Measurements from ENCODE around the gene BDNF.

Gene BDNF

DNA sequence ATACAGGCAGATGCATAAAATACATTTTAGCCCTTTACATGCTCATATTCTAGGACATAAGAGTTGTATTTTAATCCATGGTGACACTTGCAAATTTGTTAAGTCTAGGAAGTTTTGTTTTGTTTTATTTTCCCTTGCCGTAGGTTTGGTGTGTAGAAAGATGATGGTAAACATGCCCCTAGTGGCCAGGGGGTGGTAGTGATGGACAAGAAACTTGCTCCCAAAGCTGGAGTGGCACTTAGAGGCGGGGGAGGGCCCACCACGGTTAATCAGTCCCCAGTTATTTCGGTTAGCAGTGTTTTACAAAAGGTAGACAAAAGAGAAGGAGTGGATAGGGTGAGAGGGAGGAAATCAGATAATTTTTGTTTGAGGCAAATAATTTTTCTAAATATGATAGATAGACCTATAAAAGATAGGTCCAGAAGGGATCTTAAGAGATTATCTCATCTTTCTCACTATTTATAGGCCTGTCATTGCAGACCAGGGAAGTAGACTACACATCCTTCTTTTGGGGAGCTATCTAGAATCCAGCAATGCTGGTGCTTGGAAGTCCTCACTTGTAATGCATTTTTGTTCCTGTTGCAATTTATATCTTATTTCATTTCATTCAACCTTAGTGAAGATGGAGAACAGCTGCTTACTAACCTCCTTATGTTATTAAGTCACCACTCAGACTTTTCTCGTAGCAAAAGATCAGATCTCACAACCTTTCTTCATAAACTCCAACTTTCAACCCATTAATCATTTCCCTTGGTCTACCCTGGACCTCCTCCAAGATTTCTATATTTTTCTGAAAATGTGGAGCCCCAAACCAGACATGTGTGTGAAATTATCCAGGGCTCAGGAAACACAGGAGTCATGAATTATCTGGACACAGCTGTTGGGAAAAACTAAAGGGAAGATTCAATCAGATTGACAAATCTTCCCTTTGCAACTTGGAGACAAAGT, 5.9 kb upstream of the BDNF start:
- no peak overlapping the region for H3K27ac ChIP-seq
- no peak for TF ChIP-seq ZFX (IDR thresholded peaks at IDR 0.05)
- peak; percentile 90 for TF ChIP-seq CTCF (conservative IDR thresholded peaks at IDR 0.05)

GRCh38 chr11:27703481-27703880, 3.2 kb upstream of the BDNF start:
- TF ChIP-seq ZFX (IDR thresholded peaks at IDR 0.05), result no peak
- no peak for TF ChIP-seq CTCF (conservative IDR thresholded peaks at IDR 0.05)
- H3K27ac ChIP-seq, result no peak overlapping the region

- H3K27ac ChIP-seq, result no peak overlapping the region
- TF ChIP-seq CTCF (conservative IDR thresholded peaks at IDR 0.05), result no peak
- TF ChIP-seq ZFX (IDR thresholded peaks at IDR 0.05), result no peak
These were observed 2.6 kb upstream of the BDNF start for GRCh38 chr11:27702811-27703210.

DNA sequence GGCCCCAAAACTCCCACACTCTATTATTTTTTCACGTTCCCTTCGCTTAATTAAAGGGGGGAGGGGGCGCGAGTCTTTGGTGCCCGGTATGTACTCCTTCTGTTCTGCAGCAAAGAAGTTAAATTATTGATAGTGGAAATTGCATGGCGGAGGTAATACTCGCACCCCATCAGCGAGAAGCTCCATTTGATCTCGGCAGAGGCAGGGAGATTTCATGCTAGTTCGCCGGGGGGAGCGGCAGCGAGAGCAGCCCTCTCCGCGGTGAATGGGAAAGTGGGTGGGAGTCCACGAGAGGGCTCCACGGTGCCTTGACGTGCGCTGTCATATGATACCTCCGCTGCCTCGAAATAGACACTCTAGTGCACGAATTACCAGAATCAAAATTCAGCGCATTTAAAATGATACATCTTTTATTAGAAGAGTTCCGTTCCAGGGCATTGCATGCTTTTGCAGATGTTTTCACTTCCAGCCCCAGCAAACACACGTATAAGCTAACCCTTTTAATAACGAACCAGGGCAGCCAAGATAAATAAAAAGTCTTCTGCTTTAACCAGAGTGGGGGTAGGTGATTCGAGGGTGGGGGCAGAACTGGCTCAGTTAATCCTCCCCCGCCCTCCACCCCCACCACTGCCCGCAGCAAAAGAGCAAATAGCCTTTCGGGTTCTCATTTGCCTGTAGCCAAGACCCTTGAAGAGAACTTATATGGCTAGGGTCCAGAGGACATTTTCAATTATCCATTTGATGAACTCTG, 1.3 kb upstream of the BDNF start:
- no peak overlapping the region for H3K27ac ChIP-seq
- TF ChIP-seq ZFX (IDR thresholded peaks at IDR 0.05), result no peak
- TF ChIP-seq CTCF (conservative IDR thresholded peaks at IDR 0.05), result peak; percentile 36

DNA sequence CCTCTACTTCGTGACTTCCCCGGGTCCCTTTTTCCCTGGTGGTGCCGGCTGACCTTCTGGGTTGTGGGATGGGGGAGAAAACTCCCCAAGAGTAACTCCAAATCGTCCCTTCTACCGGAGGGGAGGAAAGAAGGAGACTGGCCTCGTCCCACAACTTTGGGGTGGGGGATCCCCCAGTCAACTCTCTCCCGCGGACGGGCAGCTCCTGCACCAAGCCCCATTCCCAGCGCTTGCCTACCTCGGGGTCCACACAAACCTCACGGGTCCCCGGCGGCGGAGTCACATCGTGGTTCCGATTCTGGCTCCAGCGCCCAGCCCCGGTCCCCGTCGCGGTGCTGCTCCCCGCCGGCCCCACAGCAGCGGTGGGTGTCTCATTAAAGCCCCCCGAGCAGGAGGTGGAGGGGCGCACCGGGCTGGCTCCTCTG, 317 bp downstream of the BDNF start:
- TF ChIP-seq ZFX (IDR thresholded peaks at IDR 0.05) (no peak), CTCF (conservative IDR thresholded peaks at IDR 0.05) (no peak)
- no peak overlapping the region for H3K27ac ChIP-seq

- no peak overlapping the region for H3K27ac ChIP-seq
- peak; percentile 69 for TF ChIP-seq CTCF (conservative IDR thresholded peaks at IDR 0.05)
- TF ChIP-seq ZFX (IDR thresholded peaks at IDR 0.05), result no peak
These were observed 871 bp downstream of the BDNF start for GRCh38 chr11:27699242-27699925.

Measured in C4-2B (cell line).